Measurements from ENCODE around the gene FN3K.
A peak's percentile ranks its signal among the peaks of the same experiment; 100 is the strongest.
"Not testable (repeated sequence)": the region's sequence is repeated elsewhere in the genome, so short reads cannot be mapped to it uniquely, and the experiment has no call there.

The FN3K gene

DNA sequence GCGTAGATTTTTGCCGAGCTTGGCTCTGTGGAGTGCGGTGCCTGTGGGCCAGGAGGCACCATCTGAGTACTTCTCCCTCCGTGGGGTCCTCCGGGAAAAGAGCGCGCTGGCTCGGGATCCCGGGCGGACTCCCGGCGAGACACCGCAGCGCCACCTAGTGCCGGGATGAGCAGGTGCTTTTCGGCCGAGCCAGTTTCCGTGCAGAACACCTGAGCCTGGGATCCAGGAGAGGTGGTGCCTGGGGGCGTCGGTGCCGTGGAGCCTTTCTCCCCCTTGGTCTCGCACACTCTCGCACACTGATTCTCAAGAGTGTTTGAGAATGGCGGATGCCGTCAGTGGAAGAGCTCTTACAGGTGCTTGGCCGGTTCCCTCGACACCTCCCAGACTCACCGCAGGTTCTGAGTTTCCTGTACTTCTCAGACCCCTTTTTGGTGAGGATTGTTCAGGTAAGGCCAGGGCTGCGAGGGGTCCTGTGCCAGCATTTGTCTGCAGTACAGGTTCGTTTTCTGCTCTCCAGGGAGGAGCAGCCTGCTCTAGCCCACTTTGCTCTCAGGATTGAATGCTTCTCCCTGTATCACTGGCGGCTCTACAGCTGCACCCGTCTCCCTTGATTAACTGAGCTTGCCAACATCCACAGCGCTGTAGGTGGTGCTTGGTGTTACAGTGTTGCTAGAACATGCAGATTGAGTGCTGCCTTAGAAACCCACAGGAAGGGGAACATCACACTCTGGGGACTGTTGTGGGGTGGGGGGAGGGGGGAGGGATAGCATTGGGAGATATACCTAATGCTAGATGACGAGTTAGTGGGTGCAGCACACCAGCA is 39.8 kb downstream of the FN3K start:
- peak; percentile 36 for DNase-seq (ENCODE audit: low spot score)

DNA sequence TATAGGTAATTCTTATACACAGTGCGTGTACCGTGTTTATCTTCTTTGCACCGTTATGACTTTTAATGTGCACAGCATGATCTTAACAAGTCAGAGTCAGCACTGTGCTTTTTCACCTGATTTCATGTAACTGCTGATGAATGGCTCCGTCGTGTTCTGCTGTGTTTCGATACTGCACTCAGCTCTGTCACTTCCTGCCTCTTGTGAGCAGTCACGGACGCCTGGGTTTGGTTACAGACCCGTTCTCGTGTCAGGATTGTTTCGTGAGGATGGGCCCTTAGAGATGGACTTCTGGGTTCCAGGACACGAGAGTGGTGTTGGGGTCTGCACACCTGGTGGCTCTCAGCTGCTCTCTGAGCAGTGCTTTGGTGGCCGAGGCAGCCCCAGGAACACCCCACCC is 41.0 kb downstream of the FN3K start:
- DNase-seq (ENCODE audit: low spot score): no peak

- DNase-seq (ENCODE audit: low spot score): not testable (repeated sequence)
Measured at GRCh38 chr17:82777778-82778375, 42.5 kb downstream of the FN3K start.

- no peak for DNase-seq (ENCODE audit: low spot score)
Measured at GRCh38 chr17:82779541-82779940, 44.1 kb downstream of the FN3K start.

DNA sequence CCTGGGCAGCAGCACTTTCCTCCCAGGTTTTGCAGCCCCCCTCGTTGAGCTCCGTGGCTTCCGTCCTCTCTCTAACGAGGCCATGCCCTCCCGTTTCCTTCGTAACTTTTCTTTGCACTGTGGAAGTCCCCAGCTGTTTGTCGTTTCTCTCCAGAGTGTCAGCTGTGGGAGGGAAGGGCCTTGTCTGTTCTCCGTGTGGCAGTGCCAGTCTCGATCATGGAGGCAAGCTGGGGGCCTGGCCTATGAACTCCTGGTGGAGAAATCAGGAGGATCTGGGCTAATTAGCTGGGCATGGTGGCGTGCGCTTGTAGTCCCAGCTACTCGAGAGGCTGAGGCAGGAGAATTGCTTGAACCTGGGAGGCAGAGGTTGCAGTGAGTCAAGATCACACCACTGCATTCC is 44.8 kb downstream of the FN3K start:
- no peak for DNase-seq (ENCODE audit: low spot score)

DNA sequence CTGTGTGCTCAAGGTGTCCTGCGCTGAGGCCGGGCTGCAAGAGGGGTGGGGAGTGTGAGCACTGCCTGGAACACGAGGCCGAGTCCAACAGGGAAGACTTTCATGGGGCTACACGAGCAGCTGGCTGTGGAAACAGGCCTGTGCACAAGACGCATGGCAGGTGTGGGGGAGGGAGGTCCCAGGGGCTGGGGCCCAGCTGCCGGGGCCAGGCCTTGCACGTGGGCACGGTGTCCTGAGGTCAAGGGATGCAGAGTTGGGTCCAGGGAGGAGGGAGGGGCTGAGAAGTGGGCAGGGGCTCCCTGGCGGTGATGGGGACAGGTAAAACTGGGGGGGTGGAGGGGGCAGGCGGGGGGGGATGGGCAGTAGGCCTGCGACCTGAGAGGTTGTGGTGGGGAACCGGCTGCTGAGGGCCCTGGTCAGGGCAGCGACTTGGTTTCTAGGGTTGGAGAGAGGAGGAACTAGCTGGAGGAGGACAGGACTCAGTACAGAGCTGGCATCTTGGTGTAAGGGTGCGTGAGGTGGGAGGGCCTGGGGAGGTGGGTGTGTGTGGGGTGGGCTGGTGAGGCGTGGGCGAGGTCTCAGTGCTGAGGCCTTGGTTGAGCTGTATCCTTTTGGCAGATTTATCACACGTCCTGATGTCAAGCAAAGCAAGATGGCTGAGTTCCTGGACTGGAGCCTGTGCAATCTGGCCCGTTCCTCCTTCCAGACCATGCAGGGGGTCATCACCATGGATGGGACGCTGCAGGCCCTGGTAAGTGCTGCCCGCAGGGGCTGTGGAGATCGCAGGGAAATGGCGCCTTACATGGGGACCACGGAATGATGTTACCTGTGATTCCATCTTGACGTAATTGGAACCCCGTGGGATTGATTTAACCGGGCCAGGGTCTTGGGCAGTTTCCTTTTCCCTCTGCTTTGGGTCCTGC is 45.8 kb downstream of the FN3K start:
- no peak for DNase-seq (ENCODE audit: low spot score)

DNA sequence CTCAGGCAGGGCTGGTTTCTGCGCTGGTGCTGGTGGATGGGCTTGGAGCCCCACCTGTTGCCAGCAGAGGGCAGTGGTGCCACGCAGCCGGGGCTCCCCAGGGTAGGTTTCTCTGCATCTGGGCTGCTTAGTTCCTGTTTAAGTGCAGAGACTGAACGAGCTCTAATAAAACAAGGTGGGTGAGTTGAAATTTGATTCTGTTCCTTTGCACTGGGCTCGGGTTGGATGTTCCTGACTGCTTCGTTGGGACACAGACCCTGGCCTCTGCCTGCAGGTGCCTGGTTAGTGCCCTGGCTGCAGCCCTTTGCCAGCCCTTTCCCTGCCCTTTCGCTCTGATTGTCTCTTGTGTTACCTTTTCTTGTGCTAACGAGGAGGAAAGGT is 46.5 kb downstream of the FN3K start:
- peak; percentile 73 for DNase-seq (ENCODE audit: low spot score)

DNA sequence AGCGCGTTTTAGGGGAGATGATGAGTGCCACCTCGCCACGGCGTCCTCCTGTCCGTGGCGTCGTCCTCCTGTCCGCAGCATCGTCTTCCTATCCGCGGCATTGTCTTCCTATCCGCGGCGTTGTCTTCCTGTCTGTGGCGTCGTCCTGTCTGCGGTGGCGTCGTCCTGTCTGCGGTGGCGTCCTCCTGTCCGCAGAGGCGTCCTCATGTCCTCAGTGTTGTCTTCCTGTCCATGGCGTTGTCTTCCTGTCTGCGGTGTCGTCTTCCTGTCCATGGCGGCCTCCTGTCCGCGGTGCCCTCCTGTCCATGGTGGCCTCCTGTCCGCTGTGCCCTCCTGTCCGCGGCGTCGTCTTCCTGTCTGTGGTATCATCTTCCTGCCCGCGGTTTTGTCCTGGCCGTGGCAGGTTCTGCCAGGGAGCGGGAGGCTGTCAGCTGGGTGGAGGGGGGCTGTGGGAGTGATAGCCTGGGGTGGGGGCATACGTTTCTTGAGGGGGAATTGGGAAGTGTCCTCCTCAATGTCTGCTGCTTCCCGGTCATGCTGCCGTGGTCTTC is 47.3 kb downstream of the FN3K start:
- DNase-seq (ENCODE audit: low spot score): peak; percentile 69

- no peak for DNase-seq (ENCODE audit: low spot score)
Measured at GRCh38 chr17:82783498-82783897, 48.1 kb downstream of the FN3K start.

- not testable (repeated sequence) for DNase-seq (ENCODE audit: low spot score)
Measured at GRCh38 chr17:82785581-82785980, 50.2 kb downstream of the FN3K start.

- DNase-seq (ENCODE audit: low spot score): no peak
Measured at GRCh38 chr17:82786427-82786826, 51.0 kb downstream of the FN3K start.

DNA sequence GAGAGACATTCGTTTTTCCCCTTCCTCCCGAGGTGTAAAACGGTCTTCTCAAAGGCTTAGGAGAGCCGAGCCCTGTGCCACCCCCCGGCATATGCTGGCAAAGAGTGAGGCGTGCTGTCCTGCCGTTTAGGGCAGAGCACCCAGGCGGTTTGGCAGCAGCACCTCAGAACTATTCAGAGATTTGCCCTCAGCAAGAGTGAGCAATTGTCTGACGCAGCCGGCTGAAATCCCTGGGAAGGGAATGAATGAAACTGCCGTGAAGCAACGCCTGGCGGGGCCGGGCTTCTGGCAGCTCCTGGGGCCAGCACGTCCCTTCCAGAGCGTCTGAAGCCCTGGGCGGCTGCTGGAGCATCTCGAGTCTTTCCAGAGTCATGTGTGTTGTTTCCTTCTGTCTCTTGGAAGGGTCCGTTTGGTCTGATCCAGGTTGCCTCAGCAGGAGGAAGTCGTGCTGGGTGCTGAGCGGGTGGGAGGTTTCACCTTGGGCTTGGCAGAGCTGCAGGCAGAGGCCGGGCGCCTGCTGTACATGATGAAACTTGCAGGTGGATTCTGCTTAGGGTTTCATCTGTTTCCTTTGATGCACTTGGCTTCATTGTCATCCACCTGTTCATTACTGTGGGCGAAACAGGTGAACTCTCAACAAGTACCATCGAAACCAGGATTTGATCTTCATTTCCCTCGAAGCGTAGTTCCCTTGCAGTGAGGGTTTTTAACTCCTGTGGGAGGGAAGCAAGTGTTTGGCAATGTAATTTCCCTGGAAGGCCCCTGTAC is 51.9 kb downstream of the FN3K start:
- no peak for DNase-seq (ENCODE audit: low spot score)

GRCh38 chr17:82788206-82789001 is 53.0 kb downstream of the FN3K start:
- DNase-seq (ENCODE audit: low spot score): no peak

GRCh38 chr17:82789051-82789592 is 53.7 kb downstream of the FN3K start:
- no peak for DNase-seq (ENCODE audit: low spot score)

- no peak for DNase-seq (ENCODE audit: low spot score)
Measured at GRCh38 chr17:82789806-82790205, 54.4 kb downstream of the FN3K start.

GRCh38 chr17:82790391-82790790 is 55.0 kb downstream of the FN3K start:
- no peak for DNase-seq (ENCODE audit: low spot score)

- peak; percentile 65 for DNase-seq (ENCODE audit: low spot score)
Measured at GRCh38 chr17:82791532-82791931, 56.1 kb downstream of the FN3K start.

DNA sequence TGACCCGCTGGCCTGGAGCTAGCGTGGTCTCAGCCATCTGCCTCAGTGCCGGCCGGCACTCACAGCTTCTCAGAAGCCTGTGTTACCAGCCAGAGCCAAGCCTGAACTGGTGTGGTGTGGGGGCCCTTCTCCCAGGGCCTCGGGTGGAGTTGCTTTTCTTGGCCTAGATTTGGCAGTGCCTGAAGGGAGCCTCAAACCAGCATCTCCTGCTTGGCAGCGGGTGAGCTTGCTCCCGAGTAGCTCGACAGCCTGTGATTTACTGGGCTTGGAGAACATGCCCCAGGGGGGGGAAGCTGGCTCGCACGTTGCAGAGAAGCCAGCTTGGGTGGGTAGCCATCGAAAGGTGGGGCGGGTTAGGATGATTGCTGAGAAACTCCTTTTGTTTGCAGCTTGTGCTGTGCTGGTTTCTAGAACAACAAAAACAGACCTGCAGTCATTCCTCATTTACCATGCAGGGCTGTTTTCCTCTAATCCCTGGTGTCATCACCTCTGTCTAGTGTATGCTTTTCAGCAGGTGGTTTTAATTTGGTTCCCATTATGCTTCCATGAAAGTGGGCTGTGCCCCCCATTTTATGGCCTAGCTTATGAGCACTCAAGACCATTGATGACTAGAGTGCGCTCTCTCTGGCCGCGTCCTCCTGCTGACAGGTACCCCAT is 58.7 kb downstream of the FN3K start:
- DNase-seq (ENCODE audit: low spot score): no peak

- DNase-seq (ENCODE audit: low spot score): no peak
Measured at GRCh38 chr17:82794781-82795482, 59.5 kb downstream of the FN3K start.

Data from kidney capillary endothelial cell (primary cell).